B cell (primary cell): ENCODE measurements around the gene LITAFD. TPM values are rescaled to one million over a fixed set of nuclear protein-coding genes. Genes with fewer than 3 reads are reported as not detected.

Experiments used
- ATAC-seq: fragments of 200-7000 bp; cut with Tn5 transposase; one replicate; pipeline ENCODE4 v1.10.0; 2021; ENCODE audit warnings: low read depth, mild to moderate bottlenecking, moderate number of reproducible peaks, moderate library complexity
- CTCF ChIA-PET: fragments of 350-600 bp; sonication (Branson Sonifier 250); formaldehyde crosslinking; loops from one replicate; lab custom pipeline; 2021; ENCODE audit warnings: antibody characterized with exemption, inconsistent platforms; lab: Charles Lee
- POLR2A ChIA-PET: fragments of 350-600 bp; sonication (Branson Sonifier 250); formaldehyde crosslinking; loops from one replicate; lab custom pipeline; 2021; ENCODE audit warnings: antibody characterized with exemption; lab: Charles Lee
- DNase-seq: peaks from one replicate; pipeline ENCODE4 v3.0.0; 2013
- H2AFZ ChIP-seq: 2 replicates; pipeline ENCODE4 v1.6.1; 2012; ENCODE audit warnings: mild to moderate bottlenecking, low read depth, low read length; ENCODE audit not compliant: insufficient read depth, poor library complexity, severe bottlenecking
- H3K27ac ChIP-seq, 2 donors: 1 replicate in 1 of 2; 2 replicates in 1 of 2; pipeline ENCODE4 v1.5.1; 2012 to 2013; ENCODE audit warnings: low read length in 2 of 2, mild to moderate bottlenecking in 2 of 2, moderate library complexity in 1 of 2
- H3K27me3 ChIP-seq, 4 experiments: fragments of 200-600 bp in 1 of 4; sonication (generic) in 1 of 4; replicated peaks in 1 of 4; 1 replicate in 2 of 4; 2 replicates in 2 of 4; pipeline versions ENCODE4 v1.6.1 to v1.7.0; 2013 to 2016; ENCODE audit warnings: low read length in 3 of 4, mild to moderate bottlenecking in 2 of 4, mixed read lengths in 1 of 4, moderate library complexity in 1 of 4; ENCODE audit not compliant: insufficient read depth in 4 of 4, control insufficient read depth in 3 of 4; ENCODE audit errors: control extremely low read depth in 1 of 4
- H3K36me3 ChIP-seq, 2 experiments: replicated peaks in 1 of 2; 1 replicate in 1 of 2; 2 replicates in 1 of 2; pipeline versions ENCODE4 v1.6.1 to v1.7.1; 2013; ENCODE audit warnings: low read length in 1 of 2; ENCODE audit not compliant: insufficient read depth in 2 of 2, control insufficient read depth in 1 of 2; ENCODE audit errors: control extremely low read depth in 1 of 2, extremely low read depth in 1 of 2
- H3K4me1 ChIP-seq, 2 donors: fragments of 200-600 bp in 1 of 2; sonication (generic) in 1 of 2; 1 replicate in 1 of 2; 2 replicates in 1 of 2; pipeline versions ENCODE4 v1.5.1 to v1.6.1; 2013 to 2017; ENCODE audit warnings: low read length in 2 of 2; ENCODE audit not compliant: control insufficient read depth in 2 of 2, insufficient read depth in 2 of 2
- H3K4me2 ChIP-seq: replicated peaks from 2 replicates; pipeline ENCODE3; 2012; ENCODE audit warnings: mild to moderate bottlenecking, low read depth, low read length; ENCODE audit not compliant: poor library complexity, severe bottlenecking
- H3K4me3 ChIP-seq, 5 experiments: fragments of 200-600 bp in 1 of 5; sonication (generic) in 1 of 5; 1 replicate in 3 of 5; 2 replicates in 2 of 5; pipeline versions ENCODE4 v1.5.1 to v1.7.0; 2011 to 2016; ENCODE audit warnings: low read length in 4 of 5, mild to moderate bottlenecking in 4 of 5, low read depth in 2 of 5, control low read depth in 1 of 5, moderate library complexity in 1 of 5; ENCODE audit not compliant: insufficient read depth in 1 of 5; ENCODE audit errors: control extremely low read depth in 1 of 5, extremely low read depth in 1 of 5
- H3K79me2 ChIP-seq: fragments of 200-600 bp; sonication (generic); one replicate; pipeline ENCODE4 v1.6.0; 2016; ENCODE audit warnings: low read length; ENCODE audit not compliant: control insufficient read depth, insufficient read depth
- H3K9ac ChIP-seq: fragments of 200-600 bp; sonication (generic); 2 replicates; pipeline ENCODE4 v1.6.1; 2017; ENCODE audit warnings: mild to moderate bottlenecking, low read length, moderate library complexity
- H3K9me3 ChIP-seq, 3 donors: one replicate each; pipeline versions ENCODE4 v1.6.1 to v1.7.1; 2013; ENCODE audit warnings: low read length in 2 of 3; ENCODE audit not compliant: control insufficient read depth in 2 of 3, insufficient read depth in 1 of 3; ENCODE audit errors: control extremely low read depth in 1 of 3
- H4K20me1 ChIP-seq: 2 replicates; pipeline ENCODE4 v1.6.0; 2012; ENCODE audit warnings: mild to moderate bottlenecking, low read length; ENCODE audit not compliant: insufficient read depth, control insufficient read depth, poor library complexity, severe bottlenecking
- H3K27ac Mint-ChIP-seq: one replicate; pipeline ENCODE4 v1.8.0; 2021; ENCODE audit warnings: mixed read lengths
- H3K27me3 Mint-ChIP-seq: one replicate; pipeline ENCODE4 v1.8.0; 2021; ENCODE audit warnings: mixed read lengths
- H3K4me1 Mint-ChIP-seq: one replicate; pipeline ENCODE4 v1.8.0; 2021; ENCODE audit warnings: mixed read lengths
- H3K4me3 Mint-ChIP-seq: one replicate; pipeline ENCODE4 v1.8.0; 2021; ENCODE audit warnings: mixed read lengths
- H3K9me3 Mint-ChIP-seq: one replicate; pipeline ENCODE4 v1.8.0; 2022; ENCODE audit warnings: mixed read lengths; ENCODE audit not compliant: insufficient read depth
- EZH2 ChIP-seq: IDR thresholded peaks from 2 replicates; pipeline ENCODE4 v1.6.1; 2012; ENCODE audit warnings: borderline replicate concordance, low read depth, mild to moderate bottlenecking, moderate library complexity, low read length; ENCODE audit not compliant: insufficient read depth, poor library complexity, severe bottlenecking
- WGBS: methylation state at CpG from one replicate; pipeline ENCODE4 v1.1.5; 2013; ENCODE audit warnings: missing lambda C conversion rate; ENCODE audit not compliant: insufficient coverage; 5-methylcytosine and 5-hydroxymethylcytosine counted together
- intact Hi-C: fragments of 100-400 bp; cut with micrococcal nuclease; formaldehyde crosslinking; loops from one replicate; pipeline ENCODE4 v1.10.0; 2022
- polyA plus RNA-seq: library from polyadenylated mRNA; depleted of rRNA; stranded (reverse); fragments of >200 nt; gene quantifications from 2 replicates; pipeline ENCODE4 v1.2.3, GENCODE V29; 2012
- total RNA-seq, 2 donors: library from RNA; stranded (reverse); fragments of 120-200 nt in 1 of 2; gene quantifications; 1 replicate in 1 of 2; 2 replicates in 1 of 2; pipeline versions ENCODE4 v1.2.3 to v1.2.4, GENCODE V29; 2013 to 2022
- TF ChIP-seq, protein P1 (sequence below): fragments of 200-600 bp; IDR thresholded peaks from one replicate; pipeline ENCODE4 v1.8.0; 2022; ENCODE audit warnings: antibody characterized with exemption, mild to moderate bottlenecking

The LITAFD gene
- total and polyA plus RNA-seq, 2 donors (not counting 1 experiment from before 2014, with no cell fraction given), result not detected

DNA sequence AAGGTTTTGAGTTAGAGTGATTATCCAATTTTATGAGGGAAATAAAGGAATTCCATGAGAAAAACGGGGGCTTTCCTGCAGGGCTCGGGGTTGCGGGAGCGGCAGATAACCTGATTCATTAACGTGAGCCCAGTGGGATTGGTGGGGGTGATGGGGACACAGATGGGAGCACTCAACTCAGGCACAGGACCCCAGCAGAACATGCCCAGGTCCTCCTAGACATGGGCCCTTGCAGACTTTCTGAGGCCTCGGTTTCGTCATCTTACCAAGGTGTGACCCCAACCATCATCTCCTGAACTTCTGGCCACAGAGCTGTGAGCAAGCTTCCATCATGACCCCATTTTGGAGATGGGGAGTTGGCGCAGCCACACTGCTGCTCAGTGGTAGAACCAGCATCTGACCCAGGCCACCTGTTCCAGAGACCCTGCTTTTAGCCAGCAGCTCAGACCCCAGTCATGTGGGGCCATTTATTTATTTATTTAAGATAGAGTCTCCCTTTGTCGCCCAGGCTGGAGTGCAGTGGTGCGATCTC, 35.7 kb upstream of the LITAFD start:
- Histone ChIP-seq H3K79me2 (no peaks in the 10 kb centered on the region), H3K27ac (no peak overlapping the region), H3K4me1 (peaks cover 7 to 9% of the 10 kb centered on the region in 2 donors), H3K9me3 (no peaks in the 10 kb centered on the region), H3K27me3 (no peaks in the 10 kb centered on the region), H4K20me1 (peaks cover 12% of the 10 kb centered on the region), H2AFZ (no peak overlapping the region), H3K4me3 (no peak overlapping the region), H3K36me3 (peaks cover 0 to 11% of the 10 kb centered on the region in 2 experiments), H3K9ac (no peak overlapping the region), H3K4me2 (no peak overlapping the region)
- Mint-ChIP-seq H3K4me1 (peaks cover 14% of the 10 kb centered on the region), H3K27me3 (no peaks in the 10 kb centered on the region), H3K9me3 (no peaks in the 10 kb centered on the region), H3K4me3 (no peak overlapping the region), H3K27ac (no peak overlapping the region)
- ATAC-seq (no peak), DNase-seq (no peak)
- CTCF ChIA-PET, result no interaction called here
- TF ChIP-seq EZH2, result no peak
- TF ChIP-seq, protein P1, sequence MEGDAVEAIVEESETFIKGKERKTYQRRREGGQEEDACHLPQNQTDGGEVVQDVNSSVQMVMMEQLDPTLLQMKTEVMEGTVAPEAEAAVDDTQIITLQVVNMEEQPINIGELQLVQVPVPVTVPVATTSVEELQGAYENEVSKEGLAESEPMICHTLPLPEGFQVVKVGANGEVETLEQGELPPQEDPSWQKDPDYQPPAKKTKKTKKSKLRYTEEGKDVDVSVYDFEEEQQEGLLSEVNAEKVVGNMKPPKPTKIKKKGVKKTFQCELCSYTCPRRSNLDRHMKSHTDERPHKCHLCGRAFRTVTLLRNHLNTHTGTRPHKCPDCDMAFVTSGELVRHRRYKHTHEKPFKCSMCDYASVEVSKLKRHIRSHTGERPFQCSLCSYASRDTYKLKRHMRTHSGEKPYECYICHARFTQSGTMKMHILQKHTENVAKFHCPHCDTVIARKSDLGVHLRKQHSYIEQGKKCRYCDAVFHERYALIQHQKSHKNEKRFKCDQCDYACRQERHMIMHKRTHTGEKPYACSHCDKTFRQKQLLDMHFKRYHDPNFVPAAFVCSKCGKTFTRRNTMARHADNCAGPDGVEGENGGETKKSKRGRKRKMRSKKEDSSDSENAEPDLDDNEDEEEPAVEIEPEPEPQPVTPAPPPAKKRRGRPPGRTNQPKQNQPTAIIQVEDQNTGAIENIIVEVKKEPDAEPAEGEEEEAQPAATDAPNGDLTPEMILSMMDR, result no peak
- POLR2A ChIA-PET, result no interaction called here
- WGBS, result 100% methylated on average over 10 of the region's 10 CpGs
- intact Hi-C loops, result no loop called here

DNA sequence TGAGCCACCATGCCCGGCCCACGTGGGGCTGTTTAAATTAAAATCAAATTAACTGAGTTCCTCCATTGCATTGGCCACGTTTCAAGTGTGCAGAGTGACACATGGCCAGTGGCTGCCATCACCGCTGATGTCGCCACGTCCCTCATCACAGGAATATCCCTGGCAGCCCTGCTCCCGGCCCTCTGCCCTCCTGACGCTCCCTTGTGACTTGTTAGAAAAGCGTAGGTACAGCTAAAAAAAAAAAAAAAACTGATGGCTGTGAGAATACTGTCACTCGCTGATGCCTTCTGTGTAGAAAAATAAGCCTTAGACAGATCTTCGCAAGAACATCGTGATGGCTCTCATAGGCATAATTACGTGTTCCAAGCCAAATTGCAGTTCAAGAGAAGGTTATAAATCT, 35.0 kb upstream of the LITAFD start:
- WGBS, result 97% methylated on average over 13 of the region's 13 CpGs
- no peak overlapping the region for H3K4me2 ChIP-seq
- ATAC-seq (no peak), DNase-seq (no peak)
- H3K9ac ChIP-seq, result no peak overlapping the region
- H3K9me3 Mint-ChIP-seq, result no peaks in the 10 kb centered on the region
- peaks cover 0 to 11% of the 10 kb centered on the region in 2 experiments for H3K36me3 ChIP-seq
- H3K4me1 ChIP-seq, result peaks cover 7 to 9% of the 10 kb centered on the region in 2 donors
- H3K27me3 Mint-ChIP-seq, result no peaks in the 10 kb centered on the region
- peaks cover 16% of the 10 kb centered on the region for H3K4me1 Mint-ChIP-seq
- no peak overlapping the region for H3K27ac ChIP-seq
- no peak for TF ChIP-seq EZH2
- TF ChIP-seq, protein P1, result no peak
- no peak overlapping the region for H3K4me3 ChIP-seq
- intact Hi-C loops, result no loop called here
- no peak overlapping the region for H2AFZ ChIP-seq
- no peak overlapping the region for H3K4me3 Mint-ChIP-seq
- H3K27ac Mint-ChIP-seq, result no peak overlapping the region
- ChIA-PET POLR2A (no interaction called here), CTCF (no interaction called here)
- no peaks in the 10 kb centered on the region for H3K9me3 ChIP-seq
- H3K27me3 ChIP-seq, result no peaks in the 10 kb centered on the region
- H3K79me2 ChIP-seq, result no peaks in the 10 kb centered on the region
- peaks cover 12% of the 10 kb centered on the region for H4K20me1 ChIP-seq
